HFFc6 (cell line): Measurements from ENCODE around the gene FAT1. TPM values are rescaled to one million over a fixed set of nuclear protein-coding genes. Genes with fewer than 3 reads are reported as not detected.

Experiments
- DNase-seq: peaks from one replicate; pipeline ENCODE4 v3.0.0-alpha.2; 2018
- H3K27ac Mint-ChIP-seq: 2 replicates; pipeline ENCODE4 v1.8.0; 2020; ENCODE audit warnings: mild to moderate bottlenecking, mixed read lengths
- H3K27me3 Mint-ChIP-seq: 2 replicates; pipeline ENCODE4 v1.8.0; 2021; ENCODE audit warnings: mild to moderate bottlenecking, moderate library complexity, mixed read lengths; ENCODE audit not compliant: insufficient read depth
- H3K36me3 Mint-ChIP-seq: 2 replicates; pipeline ENCODE4 v1.8.0; 2021; ENCODE audit warnings: low read depth, mixed read lengths
- H3K4me1 Mint-ChIP-seq: 2 replicates; pipeline ENCODE4 v1.8.0; 2020; ENCODE audit warnings: low read depth, mixed read lengths
- H3K4me3 Mint-ChIP-seq: 2 replicates; pipeline ENCODE4 v1.8.0; 2020; ENCODE audit warnings: mild to moderate bottlenecking, moderate library complexity, mixed read lengths
- H3K9me3 Mint-ChIP-seq: 2 replicates; pipeline ENCODE4 v1.8.0; 2020; ENCODE audit warnings: mild to moderate bottlenecking, mixed read lengths
- total RNA-seq, 6 experiments: library from RNA; stranded (reverse); fragmentation: NEBNext Ultra II Directional; extraction: Animal tissue kit (Norgen Biotek cat#: 25700); gene quantifications; 2 replicates in 1 of 6; 3 replicates in 5 of 6; pipeline ENCODE4 v1.2.3, GENCODE V29; 2021
- TF ChIP-seq, protein P1 (sequence below): fragments of 200-600 bp; sonication (generic); IDR thresholded peaks from 2 replicates; pipeline ENCODE4 v1.5.0; 2021; ENCODE audit warnings: antibody characterized with exemption, mild to moderate bottlenecking

FAT1 gene
- total RNA-seq, 6 experiments from 2014 or later, result 238 to 483 (median 287) TPM

DNA sequence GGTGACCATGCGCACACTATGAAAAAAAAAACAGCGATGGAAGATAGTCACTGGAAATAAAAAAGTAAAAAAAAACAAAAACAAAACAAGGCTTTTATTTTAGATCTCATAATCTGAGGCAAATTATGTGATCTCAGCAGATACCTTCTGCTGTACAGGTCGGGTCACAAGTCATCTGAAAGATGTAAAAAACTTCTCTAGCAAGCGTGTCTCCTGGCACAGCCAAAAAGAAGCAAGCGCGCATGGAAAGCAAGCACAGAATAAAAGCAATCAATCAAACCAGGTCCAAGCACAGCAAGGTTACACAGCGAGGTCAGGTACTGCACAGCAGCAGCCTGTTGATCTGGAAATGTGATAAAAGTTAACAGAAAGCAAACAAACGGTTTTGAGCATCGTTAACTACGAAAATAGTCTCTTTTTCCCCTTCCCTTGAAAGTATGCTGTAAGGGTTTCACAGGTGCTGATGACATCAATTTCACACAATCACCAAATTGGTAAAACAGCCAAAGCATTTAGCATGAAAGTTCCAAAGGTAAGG is 89.0 kb downstream of the FAT1 start:
- peaks cover 16% of the 10 kb centered on the region for H3K27me3 Mint-ChIP-seq
- H3K36me3 Mint-ChIP-seq, result peaks cover 75% of the 10 kb centered on the region
- no peak for DNase-seq
- TF ChIP-seq, protein P1, sequence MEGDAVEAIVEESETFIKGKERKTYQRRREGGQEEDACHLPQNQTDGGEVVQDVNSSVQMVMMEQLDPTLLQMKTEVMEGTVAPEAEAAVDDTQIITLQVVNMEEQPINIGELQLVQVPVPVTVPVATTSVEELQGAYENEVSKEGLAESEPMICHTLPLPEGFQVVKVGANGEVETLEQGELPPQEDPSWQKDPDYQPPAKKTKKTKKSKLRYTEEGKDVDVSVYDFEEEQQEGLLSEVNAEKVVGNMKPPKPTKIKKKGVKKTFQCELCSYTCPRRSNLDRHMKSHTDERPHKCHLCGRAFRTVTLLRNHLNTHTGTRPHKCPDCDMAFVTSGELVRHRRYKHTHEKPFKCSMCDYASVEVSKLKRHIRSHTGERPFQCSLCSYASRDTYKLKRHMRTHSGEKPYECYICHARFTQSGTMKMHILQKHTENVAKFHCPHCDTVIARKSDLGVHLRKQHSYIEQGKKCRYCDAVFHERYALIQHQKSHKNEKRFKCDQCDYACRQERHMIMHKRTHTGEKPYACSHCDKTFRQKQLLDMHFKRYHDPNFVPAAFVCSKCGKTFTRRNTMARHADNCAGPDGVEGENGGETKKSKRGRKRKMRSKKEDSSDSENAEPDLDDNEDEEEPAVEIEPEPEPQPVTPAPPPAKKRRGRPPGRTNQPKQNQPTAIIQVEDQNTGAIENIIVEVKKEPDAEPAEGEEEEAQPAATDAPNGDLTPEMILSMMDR, result no peak
- H3K9me3 Mint-ChIP-seq, result no peaks in the 10 kb centered on the region
- no peaks in the 10 kb centered on the region for H3K4me1 Mint-ChIP-seq
- H3K4me3 Mint-ChIP-seq, result no peak overlapping the region
- H3K27ac Mint-ChIP-seq, result no peak overlapping the region; the same call in 1 of the 2 replicates

DNA sequence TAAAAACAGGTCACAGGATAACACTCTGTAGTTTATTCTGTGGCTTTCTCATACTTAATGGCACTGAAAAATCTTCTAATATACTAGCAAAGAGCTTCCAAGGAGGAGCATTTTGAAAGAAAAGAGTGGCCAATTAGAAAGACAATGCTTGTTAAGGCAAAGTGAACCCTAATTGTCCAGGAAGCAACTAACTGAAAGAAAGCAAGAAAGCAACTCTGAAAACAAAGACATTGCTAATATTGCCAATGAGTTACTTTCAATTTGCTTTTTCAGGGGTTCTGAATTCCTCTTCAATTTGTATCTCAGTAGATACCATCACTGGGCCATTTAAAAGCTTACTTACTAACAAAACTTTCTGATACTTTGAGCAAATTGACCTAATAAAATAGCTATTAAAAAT is 89.8 kb downstream of the FAT1 start:
- peaks cover 78% of the 10 kb centered on the region for H3K36me3 Mint-ChIP-seq
- H3K4me1 Mint-ChIP-seq, result no peaks in the 10 kb centered on the region
- no peak overlapping the region for H3K4me3 Mint-ChIP-seq
- no peak overlapping the region for H3K27ac Mint-ChIP-seq
- H3K9me3 Mint-ChIP-seq, result no peaks in the 10 kb centered on the region
- peaks cover 15% of the 10 kb centered on the region for H3K27me3 Mint-ChIP-seq
- no peak for DNase-seq
- TF ChIP-seq, protein P1, result no peak

DNA sequence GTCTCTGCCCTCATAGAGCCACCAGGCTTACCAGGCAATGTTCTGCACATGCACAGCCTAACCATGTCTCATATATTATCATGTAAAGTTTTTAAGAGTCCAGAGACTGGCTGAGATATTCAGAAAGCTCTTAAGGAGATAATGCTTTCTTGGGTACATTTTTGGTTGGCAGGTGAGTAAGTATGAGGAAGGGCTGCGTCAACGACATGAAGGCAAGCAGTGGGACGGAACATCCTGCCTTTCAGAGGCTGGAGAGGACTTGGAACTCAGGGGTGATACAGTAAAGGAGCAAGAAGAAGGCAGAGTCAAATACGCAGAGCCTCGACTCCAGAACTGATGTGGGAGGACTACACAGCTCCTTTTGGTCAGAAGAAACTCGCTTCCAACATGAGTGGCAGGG is 93.5 kb downstream of the FAT1 start:
- Mint-ChIP-seq H3K36me3 (peaks cover 79% of the 10 kb centered on the region), H3K27me3 (peaks cover 16% of the 10 kb centered on the region), H3K4me1 (peaks cover 21% of the 10 kb centered on the region), H3K9me3 (peaks cover 3% of the 10 kb centered on the region; the same call in 1 of the 2 replicates), H3K4me3 (no peak overlapping the region), H3K27ac (no peak overlapping the region)
- no peak for DNase-seq
- TF ChIP-seq, protein P1, result no peak

DNA sequence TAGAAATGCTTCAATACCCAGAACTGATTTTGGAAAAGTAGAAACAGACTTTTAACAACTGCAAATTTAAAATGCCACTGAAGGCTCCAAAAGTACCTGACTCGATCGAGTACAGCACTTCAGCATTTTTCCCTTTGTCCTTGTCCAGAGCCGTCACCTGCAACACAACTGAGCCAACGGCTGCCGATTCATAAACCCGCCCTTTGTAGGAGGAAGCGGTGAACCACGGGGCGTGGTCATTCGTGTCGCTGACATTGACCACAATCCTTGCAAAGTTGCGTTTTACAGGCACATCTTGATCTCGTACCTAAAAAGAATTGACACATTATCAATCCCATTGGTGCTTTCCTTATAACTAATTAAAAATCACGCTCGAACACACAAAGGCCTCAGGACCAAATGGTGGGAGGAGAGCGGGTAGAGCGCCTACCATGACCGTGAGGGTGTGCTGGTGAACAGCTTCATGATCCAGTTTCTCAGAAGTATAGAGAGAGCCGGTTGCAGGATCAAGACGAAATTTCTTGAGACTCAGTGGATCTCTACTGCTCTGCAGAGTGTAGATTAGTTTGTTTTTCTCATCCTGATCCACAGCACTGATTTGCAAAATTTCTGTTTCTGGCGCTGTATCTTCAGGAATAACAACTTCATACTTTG is 95.5 kb downstream of the FAT1 start:
- Mint-ChIP-seq H3K27me3 (peaks cover 15% of the 10 kb centered on the region), H3K27ac (peak overlapping the region; percentile 58), H3K4me1 (peaks cover 41% of the 10 kb centered on the region), H3K4me3 (peak overlapping the region; percentile 8; the same call in 1 of the 2 replicates), H3K36me3 (peaks cover 73% of the 10 kb centered on the region), H3K9me3 (peaks cover 3% of the 10 kb centered on the region; the same call in 1 of the 2 replicates)
- TF ChIP-seq, protein P1, result no peak
- DNase-seq, result no peak

DNA sequence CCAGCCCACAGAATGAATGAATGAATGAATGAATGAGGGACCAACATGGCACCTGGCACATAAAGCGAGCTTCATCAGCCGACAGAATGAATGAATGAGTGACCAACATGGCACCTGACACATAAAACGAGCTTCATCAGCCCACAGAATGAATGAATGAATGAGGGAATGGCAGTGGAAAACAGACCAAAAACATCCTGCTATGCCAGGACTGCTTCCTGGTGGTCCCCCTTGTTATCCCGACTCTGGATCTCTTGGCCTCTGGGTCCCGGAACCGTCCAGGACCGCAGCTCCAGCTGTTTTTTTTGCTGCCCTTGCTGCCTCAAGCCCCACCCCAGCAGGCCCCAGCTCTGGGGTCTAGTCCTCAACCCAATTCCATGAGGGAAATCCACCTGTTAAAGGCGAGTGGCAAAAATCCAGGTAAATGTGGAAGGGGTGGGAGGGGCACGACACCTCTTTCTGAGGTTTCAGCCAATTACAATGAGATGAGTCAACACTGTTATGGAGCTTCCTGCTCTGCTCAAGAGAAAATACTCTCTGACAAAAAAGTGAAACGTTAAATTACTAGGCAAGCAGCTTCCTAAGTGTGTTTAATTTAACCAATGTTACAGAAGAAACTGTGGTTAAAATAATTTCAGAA is 96.3 kb downstream of the FAT1 start:
- peak; percentile 20 for DNase-seq

More for the DNA sequence above, 96.3 kb downstream of the FAT1 start:
- H3K4me3 Mint-ChIP-seq, result peak overlapping the region; percentile 68
- peak overlapping the region; percentile 58 for H3K27ac Mint-ChIP-seq
- TF ChIP-seq, protein P1, result no peak
- H3K9me3 Mint-ChIP-seq, result peaks cover 3% of the 10 kb centered on the region; the same call in 1 of the 2 replicates
- peaks cover 15% of the 10 kb centered on the region for H3K27me3 Mint-ChIP-seq
- H3K4me1 Mint-ChIP-seq, result peaks cover 49% of the 10 kb centered on the region
- H3K36me3 Mint-ChIP-seq, result peaks cover 73% of the 10 kb centered on the region
